IgD-negative memory B cell (primary cell): ENCODE measurements around the gene CUL5. TPM values are rescaled to one million over a fixed set of nuclear protein-coding genes. Genes with fewer than 3 reads are reported as not detected.

Source experiments
- H3K27ac Mint-ChIP-seq, 3 donors: one replicate each; pipeline ENCODE4 v1.8.0; 2020 to 2022; ENCODE audit warnings: mild to moderate bottlenecking in 3 of 3, mixed read lengths in 3 of 3, moderate library complexity in 1 of 3
- H3K27me3 Mint-ChIP-seq: one replicate; pipeline ENCODE4 v1.8.0; 2021; ENCODE audit warnings: mixed read lengths
- H3K36me3 Mint-ChIP-seq: one replicate; pipeline ENCODE4 v1.8.0; 2020; ENCODE audit warnings: mild to moderate bottlenecking, mixed read lengths
- H3K4me1 Mint-ChIP-seq, 3 donors: one replicate each; pipeline ENCODE4 v1.8.0; 2020 to 2022; ENCODE audit warnings: mixed read lengths in 3 of 3, mild to moderate bottlenecking in 1 of 3
- H3K4me3 Mint-ChIP-seq, 4 donors: one replicate each; pipeline ENCODE4 v1.8.0; 2020 to 2022; ENCODE audit warnings: mild to moderate bottlenecking in 4 of 4, mixed read lengths in 4 of 4, moderate library complexity in 3 of 4
- H3K9me3 Mint-ChIP-seq, 3 donors: one replicate each; pipeline ENCODE4 v1.8.0; 2020 to 2021; ENCODE audit warnings: mixed read lengths in 3 of 3, mild to moderate bottlenecking in 1 of 3
- polyA plus RNA-seq: library from polyadenylated mRNA; unstranded; fragments of 300-500 nt; fragmentation: Illumina TruSeq; gene quantifications from one replicate; pipeline ENCODE4 v1.2.3, GENCODE V29; 2021

CUL5 gene
- polyA plus RNA-seq, 1 donor from 2014 or later, result 44.9 TPM

GRCh38 chr11:108154591-108154990 lies 145.9 kb downstream of the CUL5 start:
- Mint-ChIP-seq H3K9me3 (no peaks in the 10 kb centered on the region), H3K27me3 (no peaks in the 10 kb centered on the region), H3K36me3 (no peaks in the 10 kb centered on the region), H3K4me1 (no peaks in the 10 kb centered on the region), H3K4me3 (no peak overlapping the region), H3K27ac (no peak overlapping the region)

Other genes with a start within 250 kb of the CUL5 start
- gene SLC35F2, start 150.1 kb upstream of the CUL5 start, polyA plus RNA-seq, result 21.6 TPM
- gene RAB39A, start 80.5 kb upstream of the CUL5 start, polyA plus RNA-seq, result 0.69 TPM
- 47.8 TPM for gene ACAT1, start 112.7 kb downstream of the CUL5 start, polyA plus RNA-seq
- gene NPAT, start 213.7 kb downstream of the CUL5 start, polyA plus RNA-seq, result 23.9 TPM
- 48.7 TPM for gene ATM, start 214.2 kb downstream of the CUL5 start, polyA plus RNA-seq